ENCODE measurements around the gene HEXD.
"Not testable (repeated sequence)": the region's sequence is repeated elsewhere in the genome, so short reads cannot be mapped to it uniquely, and the experiment has no call there.

HEXD gene

DNA sequence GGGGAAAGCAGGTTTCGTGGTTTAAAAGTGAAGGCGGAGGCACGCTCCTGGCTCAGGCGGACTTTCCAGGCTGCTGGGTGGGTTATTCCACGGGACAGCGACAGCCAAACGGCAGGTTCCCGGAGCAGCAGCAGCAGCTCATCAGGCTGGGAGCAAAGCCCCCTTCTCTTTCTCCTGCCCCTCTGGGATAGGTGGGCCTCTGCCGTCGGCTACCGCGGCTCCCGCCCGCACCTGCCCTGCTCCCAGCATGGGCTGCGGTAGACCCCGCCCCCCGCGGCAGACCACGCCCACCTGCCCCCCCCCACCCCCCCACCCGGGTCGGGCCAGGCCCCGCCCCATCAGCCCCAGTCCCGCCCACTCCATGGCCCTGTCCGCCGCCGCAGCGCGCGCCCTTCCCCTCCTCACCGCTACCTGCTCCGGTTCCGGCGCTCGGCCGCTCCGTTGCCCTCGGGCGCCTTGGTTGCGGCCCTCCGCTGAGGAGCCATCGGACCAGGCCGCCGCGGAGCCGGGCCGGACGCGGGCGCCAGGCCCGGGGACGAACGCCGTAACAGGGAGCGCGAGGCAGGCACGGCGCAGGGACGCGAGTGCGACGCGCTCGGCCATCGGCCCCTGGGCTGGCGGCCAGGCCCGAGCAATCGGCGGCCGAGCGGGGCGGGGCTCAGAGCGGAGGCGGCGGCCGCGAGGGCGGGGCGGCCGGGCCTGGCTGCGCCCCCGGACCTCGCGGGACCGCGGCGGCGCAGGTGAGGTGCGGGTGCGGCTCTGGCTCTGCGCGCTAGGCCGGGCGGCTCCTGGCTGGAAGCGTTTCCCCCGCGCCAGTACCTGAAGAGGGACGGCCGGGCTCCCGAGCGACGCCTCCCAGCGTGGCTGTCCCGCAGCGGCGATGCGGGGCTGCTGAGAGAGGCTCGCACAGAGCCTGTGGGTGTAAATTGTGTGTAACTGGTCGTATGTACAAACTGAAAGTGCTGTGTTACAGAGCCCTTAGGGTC lies at the start of gene HEXD, which contains the start of gene OGFOD3:
Gene HEXD, plus strand, starts transcription at position 347 of the 986 bp plus-strand sequence. CDS start 1,453 bp downstream, outside the sequence.
Gene OGFOD3, minus strand, starts transcription at position 586 of the 986 bp plus-strand sequence. Its CDS starts 101 bp downstream, at position 485.
- DNase-seq = peak; percentile 92

DNA sequence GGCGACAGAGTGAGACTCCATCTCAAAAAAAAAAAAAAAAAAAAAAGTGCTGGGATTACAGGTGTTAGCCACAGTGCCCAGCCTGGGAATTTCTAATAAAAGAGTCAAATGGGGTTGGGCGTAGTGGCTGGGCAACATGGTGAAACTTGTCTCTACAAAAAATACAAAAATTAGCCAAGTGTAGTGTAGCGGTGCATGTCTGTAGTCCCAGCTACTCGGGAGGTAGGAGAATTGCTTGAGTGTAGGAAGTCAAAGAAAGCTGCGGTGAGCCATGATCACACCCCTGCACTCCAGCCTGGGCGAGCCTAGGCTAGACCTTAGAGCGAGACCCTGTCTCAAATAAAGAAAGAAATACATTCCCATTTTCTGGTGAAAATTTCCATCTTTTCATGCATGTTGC lies 48.9 kb upstream of the HEXD start:
- DNase-seq = no peak

DNA sequence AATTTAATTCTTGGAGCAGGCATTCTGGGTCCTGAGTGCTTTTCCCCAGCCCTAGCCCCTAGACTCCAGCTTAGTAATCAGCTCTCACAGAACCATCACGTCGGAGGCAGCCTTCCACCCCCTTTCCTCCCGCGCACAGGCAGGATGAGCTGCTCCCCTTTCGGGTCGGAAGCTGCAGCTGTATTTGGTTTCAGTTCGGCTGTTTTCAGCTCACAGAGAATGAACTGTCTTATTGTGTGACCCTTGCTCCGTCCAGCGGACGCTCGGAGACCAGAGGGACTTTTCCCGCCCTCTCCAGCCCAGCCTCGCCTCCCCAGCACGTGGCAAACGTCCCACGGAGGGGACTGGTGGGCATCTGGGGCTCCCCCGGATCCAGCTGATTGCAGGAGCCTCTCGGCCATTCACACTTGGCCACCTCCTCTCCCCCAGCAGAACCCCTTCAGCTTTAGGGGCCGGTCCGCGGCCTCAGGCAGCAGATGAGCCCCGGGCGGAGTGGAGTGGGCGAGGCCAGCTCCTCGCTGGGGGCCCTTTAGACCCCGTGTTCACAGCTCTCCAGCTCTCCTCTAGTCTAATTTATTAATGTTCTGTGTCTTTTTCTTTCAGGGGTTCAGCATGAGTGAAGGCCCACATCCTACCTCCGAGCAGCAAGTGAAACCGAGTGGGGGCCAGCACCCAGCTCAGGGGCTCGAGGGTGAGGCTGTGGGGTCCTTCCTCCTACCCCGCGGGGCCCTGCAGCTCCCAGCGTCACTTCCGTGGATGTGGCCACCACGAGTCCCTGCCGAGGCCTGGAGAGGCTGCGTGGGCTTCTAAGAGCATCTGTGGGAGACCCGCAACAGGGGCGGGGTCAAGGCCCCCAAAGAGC lies 47.4 kb upstream of the HEXD start:
- no peak for DNase-seq

DNA sequence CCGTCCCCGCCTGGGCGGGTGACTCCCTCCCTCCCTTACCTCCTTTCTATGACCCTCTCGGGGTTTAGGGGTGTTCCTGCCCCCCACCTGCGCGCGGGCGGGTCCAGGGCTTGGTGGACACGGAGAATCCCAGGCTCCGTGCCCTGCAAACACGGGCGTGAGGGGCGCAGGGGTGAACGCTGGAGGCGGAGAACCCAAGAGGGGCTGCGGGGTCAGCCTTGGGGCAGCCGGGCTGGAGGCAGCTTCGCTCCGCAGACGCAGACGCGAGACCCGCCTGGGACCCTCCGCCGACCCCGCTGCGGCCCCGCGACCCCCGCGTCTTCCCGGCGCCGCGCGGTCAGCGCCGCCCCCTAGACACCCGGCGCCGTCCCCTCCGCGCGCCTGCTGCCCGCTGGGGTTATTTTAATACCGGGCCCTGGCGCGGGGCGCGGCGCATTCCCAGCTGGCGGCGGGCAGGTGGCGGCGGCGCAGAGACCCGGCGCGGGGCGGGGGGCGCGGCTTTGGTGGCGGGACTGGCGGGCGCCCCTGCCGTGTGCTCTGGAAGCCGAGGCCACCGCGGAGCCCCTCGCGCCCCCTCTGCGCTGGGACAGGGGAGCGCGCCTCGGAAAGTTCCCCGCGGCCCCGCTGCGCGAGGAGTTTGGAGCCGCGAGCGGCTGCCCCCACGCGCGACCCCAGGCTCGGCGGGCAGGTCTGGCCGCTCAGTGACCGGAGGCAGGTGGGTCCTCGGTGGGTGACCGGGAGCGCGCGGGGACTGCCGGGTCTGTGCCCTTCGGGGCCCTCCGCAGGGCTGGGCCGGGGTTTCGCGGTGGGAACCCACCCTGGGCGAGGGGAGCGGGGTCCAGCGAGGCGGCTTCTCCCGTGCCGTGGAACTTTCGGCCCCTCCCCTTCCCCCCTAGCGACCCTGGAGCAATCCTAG lies 46.6 kb upstream of the HEXD start, which contains the start of gene UTS2R:
Gene UTS2R, plus strand, starts transcription at position 433 of the 916 bp plus-strand sequence. CDS start 2,560 bp downstream, outside the sequence.
- no peak for DNase-seq

DNA sequence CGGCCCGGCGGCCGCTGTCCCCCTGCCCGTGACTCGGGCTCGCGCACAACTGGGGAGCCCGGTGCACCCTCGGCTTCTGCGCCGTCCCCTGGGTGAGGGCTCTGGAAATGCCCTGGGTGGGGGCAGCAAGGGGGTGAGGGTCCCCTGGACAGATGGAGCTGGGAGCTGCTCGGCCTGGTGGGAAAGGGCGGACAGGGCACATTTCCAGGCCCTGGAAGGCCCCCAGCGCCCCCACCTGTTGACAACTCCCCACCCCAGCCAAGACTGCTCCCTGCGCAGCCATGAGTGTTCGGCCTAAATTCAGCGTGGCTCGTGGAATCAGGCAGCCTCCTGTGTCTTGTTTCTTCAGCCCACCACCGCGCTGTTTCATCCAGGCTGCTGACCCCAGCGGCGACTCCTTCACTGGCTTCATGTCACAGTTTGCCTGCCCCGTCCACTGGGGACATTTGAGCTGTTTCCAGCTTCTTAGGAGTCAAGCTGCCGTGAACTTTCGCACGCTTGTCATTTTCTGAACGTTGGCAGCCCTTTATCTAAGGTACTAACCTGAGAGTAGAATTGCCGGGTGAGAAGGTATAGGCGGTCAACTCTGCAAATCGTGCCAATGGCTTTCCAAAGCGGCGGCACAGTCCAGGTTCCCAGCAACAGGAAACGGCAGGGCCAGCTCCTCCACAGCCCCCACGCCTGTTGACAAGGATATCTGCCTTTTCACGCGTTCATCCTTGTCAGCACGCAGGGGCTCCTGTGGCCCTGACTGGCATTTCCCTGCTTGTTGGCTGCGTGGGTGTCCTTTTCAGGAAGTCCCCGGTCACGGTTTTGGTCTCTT lies 45.7 kb upstream of the HEXD start:
- DNase-seq = no peak

DNA sequence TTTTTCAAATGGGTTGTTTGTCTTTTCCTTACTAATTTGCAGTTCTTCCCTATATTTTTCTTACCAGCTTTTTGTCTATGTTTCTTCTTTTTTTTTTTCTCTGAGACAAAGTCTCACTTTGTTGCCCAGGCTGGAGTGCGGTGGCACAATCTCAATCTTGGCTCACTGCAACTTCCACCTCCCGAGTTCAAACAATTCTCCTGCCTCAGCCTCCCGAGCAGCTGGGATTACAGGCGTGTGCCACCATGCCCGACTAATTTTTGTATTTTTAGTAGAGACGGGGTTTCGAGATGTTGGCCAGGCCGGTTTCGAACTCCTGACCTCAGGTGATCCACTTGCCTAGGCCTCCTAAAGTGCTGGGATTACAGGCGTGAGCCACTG lies 45.1 kb upstream of the HEXD start:
- DNase-seq = not testable (repeated sequence)

DNA sequence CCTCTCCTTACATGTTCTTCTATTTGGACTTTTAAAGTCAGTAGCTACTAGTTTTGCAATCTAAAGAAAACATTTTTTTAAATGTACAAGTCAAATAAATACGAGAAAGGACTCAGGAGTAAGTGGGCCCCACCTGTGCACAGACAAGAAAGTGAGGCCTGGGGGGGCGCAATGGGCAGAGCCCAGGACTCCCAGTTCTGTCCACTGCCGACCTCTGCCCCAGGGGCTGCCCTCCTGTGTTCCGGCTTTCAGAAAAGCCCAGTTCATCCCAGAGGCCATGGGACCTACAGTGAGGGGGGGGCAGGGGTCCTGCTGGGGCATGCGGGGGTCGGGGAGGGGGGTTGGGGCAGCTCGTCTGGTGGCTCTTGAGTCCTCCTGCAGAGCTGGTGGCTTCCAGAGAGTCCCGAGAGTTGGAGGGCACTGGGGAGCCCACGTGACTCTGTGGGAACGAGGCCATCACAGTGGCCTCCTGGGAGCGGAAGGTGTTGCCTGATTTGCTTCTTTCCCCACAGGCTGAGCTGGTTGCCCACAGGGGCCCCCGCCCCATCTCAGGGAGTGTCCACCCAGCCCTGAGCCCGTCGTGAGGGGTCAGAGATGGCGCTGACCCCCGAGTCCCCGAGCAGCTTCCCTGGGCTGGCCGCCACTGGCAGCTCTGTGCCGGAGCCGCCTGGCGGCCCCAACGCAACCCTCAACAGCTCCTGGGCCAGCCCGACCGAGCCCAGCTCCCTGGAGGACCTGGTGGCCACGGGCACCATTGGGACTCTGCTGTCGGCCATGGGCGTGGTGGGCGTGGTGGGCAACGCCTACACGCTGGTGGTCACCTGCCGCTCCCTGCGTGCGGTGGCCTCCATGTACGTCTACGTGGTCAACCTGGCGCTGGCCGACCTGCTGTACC lies 44.2 kb upstream of the HEXD start:
- no peak for DNase-seq

DNA sequence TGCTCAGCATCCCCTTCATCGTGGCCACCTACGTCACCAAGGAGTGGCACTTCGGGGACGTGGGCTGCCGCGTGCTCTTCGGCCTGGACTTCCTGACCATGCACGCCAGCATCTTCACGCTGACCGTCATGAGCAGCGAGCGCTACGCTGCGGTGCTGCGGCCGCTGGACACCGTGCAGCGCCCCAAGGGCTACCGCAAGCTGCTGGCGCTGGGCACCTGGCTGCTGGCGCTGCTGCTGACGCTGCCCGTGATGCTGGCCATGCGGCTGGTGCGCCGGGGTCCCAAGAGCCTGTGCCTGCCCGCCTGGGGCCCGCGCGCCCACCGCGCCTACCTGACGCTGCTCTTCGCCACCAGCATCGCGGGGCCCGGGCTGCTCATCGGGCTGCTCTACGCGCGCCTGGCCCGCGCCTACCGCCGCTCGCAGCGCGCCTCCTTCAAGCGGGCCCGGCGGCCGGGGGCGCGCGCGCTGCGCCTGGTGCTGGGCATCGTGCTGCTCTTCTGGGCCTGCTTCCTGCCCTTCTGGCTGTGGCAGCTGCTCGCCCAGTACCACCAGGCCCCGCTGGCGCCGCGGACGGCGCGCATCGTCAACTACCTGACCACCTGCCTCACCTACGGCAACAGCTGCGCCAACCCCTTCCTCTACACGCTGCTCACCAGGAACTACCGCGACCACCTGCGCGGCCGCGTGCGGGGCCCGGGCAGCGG lies 43.4 kb upstream of the HEXD start:
- DNase-seq = no peak

DNA sequence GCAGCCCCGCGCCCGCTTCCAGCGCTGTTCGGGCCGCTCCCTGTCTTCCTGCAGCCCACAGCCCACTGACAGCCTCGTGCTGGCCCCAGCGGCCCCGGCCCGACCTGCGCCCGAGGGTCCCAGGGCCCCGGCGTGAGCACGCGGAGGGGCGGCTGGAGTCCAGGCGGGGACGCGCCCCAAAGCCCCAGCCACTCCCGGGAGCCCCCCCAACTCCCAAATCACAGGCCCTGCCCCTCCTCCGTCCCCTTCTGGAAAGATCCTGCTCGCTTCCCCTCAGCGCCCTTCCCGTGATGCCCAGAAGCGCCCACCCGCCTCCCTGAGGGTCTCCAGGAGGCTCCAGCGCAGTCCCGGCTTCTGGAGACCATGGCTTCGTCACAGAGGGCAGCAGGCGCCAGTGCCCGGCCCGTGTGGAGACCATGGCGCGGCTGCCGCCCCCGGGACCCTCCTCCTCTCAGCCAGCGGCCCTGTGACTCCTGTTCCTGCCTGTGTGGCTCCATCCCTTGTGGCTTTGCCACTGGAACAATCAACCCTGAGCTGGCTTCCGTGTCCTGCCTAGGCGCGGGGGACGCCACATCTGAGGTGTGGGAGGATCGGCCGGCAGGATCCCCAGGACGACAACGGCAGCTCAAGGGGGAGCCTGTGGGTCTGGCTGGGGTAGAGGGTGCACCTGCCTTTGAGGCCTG lies 42.6 kb upstream of the HEXD start:
- no peak for DNase-seq

DNA sequence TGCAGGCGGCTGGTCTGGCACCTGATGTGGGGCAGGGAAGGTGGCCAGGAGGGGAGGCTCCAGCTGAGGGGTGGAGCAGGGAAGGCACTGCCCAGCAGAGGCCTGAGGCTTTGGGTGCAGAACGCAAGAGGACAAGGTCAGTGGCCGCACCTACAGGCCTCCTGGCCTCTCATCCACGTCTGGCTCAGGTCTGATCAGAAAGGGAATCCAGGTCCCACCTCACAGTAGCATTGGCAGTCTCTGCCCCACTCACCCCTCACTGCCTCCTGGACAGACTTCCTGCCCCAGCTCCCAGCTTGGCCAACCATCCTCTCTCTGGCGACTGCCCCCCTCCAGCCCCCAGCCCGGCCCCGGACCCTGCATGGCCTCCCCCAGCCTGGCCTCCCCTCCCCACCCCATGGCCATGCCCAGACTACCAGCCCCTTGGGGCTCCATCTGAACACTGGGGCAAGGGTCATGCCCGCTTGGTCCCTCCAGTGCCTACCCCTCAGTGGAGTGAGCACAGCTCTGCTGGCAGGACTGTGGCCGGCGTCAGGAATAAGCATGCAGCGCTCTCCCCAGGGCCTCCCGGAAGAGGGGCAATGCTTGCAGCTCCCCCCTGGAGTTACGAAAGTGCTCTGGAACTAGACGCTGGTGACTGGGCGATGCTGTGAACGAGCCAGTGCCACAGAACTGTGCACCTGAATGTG lies 42.0 kb upstream of the HEXD start:
- no peak for DNase-seq

DNA sequence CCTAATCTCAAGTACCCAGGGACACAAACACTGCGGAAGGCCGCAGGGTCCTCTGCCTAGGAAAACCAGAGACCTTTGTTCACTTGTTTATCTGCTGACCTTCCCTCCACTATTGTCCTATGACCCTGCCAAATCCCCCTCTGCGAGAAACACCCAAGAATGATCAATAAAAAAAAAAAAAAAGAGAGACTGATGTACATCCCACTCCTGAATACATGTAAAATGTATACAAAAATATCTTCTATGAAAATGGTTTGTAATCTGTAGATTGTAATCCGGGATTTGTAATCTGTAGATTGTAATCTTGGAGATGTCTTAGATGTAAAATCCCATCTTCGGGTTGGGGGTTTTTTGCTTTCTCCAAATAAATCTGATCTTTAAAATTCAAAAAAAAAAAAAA lies 40.9 kb upstream of the HEXD start:
- DNase-seq = not testable (repeated sequence)

DNA sequence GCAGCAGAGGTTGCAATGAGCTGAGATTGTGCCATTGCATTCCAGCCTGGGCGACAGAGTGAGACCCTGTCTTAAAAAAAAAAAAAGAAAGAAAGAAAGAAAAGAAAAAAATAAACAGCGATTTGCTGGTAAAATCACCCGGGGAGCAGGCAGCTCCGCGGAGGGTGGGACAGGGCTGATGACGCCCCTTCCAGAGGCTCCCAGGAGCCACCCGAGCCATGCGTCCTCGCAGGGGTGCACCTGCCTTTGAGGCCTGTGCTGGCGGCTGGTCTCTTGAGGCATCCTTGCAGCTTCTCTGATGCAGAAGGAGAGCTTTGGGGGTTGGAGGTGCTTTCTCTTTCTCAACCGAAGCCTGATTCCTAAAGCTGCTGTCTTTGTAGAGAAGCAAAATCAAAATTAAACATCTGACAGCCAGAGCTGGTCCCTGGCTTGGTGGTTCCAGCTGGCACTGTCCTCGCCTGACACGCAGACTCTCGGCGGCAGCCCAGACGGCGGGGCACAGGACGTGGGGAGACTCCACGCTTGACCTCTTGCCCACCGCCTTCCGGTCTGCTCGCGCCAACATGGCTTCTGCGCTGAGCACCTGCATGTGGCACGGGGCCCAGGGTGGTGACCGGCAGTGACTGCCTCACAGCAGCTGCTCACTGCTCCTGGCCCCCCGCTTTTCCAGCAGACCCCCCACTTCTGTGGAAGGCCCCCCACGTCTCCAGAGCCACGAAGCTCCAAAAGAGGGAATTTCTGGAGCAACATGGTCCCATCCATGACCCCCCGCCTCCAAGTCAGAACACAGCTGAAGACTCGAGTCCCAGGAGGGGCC lies 40.0 kb upstream of the HEXD start:
- DNase-seq = no peak

DNA sequence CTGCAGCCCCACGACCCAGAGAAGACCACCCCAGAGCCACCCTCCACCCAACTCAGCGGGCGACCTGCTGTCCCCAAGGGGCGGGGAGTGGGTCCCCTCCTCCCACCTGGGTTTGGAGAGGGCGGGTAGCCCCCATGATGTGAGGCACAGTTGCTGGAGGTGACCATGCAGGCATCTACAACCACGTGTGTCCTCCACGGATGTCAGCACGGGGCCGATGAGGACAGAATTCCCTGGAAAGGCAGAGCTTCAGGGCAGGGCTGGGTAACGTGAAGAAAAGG lies 39.5 kb upstream of the HEXD start:
- no peak for DNase-seq

DNA sequence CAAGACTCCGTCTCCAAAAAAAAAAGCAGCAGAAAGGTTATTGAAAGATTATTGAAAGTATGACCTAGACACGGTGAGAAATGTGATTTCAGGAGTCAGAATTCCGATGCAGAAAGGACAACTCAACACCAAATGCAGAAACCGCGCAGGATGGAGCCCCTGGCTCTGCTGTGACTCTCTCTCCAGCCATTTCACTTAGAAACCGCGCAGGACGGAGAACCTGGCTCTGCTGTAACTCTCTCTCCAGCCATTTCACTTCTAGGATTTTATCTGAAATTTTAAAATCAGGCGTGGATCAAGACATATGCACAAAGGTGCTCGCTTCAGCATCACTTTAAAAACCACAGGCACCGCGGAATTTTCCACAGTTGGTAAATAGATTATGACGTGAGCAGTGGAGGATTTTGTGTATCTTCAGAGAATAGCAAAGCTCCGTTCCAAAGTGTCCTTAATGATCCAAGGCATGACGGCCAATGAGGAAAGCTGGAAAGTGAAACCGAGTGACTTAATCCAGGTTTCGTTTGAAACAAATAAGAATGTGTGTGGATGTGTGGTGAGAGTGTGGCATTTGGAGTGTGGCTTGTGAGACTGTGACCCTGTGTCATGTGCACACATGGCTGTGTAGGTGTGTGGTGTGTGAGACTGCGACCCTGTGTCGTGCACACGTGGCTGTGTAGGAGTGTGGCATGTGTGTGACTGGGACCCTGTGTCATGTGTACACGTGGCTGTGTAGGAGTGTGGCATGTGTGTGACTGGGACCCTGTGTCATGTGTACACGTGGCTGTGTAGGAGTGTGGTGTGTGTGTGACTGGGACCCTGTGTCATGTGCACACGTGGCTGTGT lies 37.1 kb upstream of the HEXD start:
- DNase-seq = no peak

DNA sequence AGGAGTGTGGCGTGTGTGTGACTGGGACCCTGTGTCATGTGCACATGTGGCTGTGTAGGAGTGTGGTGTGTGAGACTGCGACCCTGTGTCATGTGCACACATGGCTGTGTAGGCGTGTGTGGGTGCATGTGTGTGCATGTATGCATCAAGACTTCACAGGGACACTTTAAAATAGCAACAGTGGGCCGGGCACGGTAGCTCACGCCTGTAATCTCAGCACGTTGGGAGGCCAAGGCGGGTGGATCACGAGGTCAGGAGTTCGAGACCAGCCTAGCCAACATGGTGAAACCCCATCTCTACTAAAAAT lies 36.5 kb upstream of the HEXD start:
- not testable (repeated sequence) for DNase-seq

DNA sequence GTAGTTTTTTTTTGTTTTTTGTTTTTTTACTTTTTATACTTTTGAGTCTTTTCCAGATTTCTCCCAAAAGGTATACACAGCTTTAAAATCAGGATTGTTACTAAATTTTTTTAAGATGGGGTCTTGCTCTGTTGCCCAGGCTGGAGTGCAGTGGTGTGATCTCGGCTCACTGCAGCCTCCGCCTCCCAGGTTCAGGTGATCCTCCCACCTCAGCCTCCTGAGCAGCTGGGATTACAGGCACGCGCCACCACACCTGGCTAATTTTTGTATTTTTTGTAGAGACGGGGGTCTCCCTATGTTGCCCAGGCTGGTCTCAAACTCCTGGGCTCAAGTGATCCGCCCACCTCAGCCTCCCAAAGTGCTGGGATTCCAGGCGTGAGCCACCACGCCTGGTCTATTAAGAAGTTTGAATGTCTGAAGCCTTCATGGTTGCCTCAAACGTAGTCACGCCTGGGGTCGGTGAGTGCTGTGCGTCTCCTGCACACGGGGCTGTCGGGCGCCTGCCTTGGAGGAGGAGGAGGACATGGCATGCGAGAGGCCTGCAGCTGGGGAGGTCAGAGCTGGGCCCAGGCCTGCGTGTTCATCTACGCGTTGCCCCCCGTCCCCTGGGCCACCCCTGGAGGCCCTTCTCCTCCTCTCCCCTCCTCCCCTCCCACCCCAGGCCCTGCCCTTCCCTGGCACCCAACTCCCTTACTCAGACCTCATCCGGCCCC lies 35.8 kb upstream of the HEXD start:
- DNase-seq = not testable (repeated sequence)
